GM21528 (cell line): ENCODE results near the gene NEAT1.
"Not testable (repeated sequence)": the region's sequence is repeated elsewhere in the genome, so short reads cannot be mapped to it uniquely, and the experiment has no call there.

Experiments
- ATAC-seq: cut with Tn5 transposase; IDR thresholded peaks from one replicate; pipeline ENCODE4 v1.9.1; 2021; ENCODE audit warnings: mild to moderate bottlenecking, moderate library complexity; ENCODE audit not compliant: unreplicated experiment, low FRiP score

Gene NEAT1

GRCh38 chr11:65404210-65404609 lies 18.4 kb upstream of the NEAT1 start:
- ATAC-seq: no peak

- no peak for ATAC-seq
These were observed 17.8 kb upstream of the NEAT1 start for GRCh38 chr11:65404638-65405339.

GRCh38 chr11:65410936-65411680 lies 11.5 kb upstream of the NEAT1 start:
- no peak for ATAC-seq

- no peak for ATAC-seq
These were observed 10.9 kb upstream of the NEAT1 start for GRCh38 chr11:65411681-65412070.

- ATAC-seq: no peak
These were observed 10.1 kb upstream of the NEAT1 start for GRCh38 chr11:65412271-65413076.

- not testable (repeated sequence) for ATAC-seq
These were observed 9.4 kb upstream of the NEAT1 start for GRCh38 chr11:65413077-65413664.

GRCh38 chr11:65414776-65415498 lies 7.7 kb upstream of the NEAT1 start:
- no peak for ATAC-seq

GRCh38 chr11:65415499-65416340 lies 6.9 kb upstream of the NEAT1 start:
- ATAC-seq: no peak

- ATAC-seq: no peak
These were observed 6.2 kb upstream of the NEAT1 start for GRCh38 chr11:65416341-65416824.

- no peak for ATAC-seq
These were observed 5.5 kb upstream of the NEAT1 start for GRCh38 chr11:65416841-65417701.

- ATAC-seq: no peak
These were observed 4.7 kb upstream of the NEAT1 start for GRCh38 chr11:65417702-65418430.

- no peak for ATAC-seq
These were observed 4.2 kb upstream of the NEAT1 start for GRCh38 chr11:65418431-65418680.

GRCh38 chr11:65418681-65419459 lies 3.7 kb upstream of the NEAT1 start:
- ATAC-seq: peak; percentile 33

GRCh38 chr11:65419460-65419771 lies 3.2 kb upstream of the NEAT1 start:
- no peak for ATAC-seq

- ATAC-seq: no peak
These were observed 2.7 kb upstream of the NEAT1 start for GRCh38 chr11:65419772-65420481.

- ATAC-seq: no peak
These were observed 2.1 kb upstream of the NEAT1 start for GRCh38 chr11:65420506-65420905.
